Breast epithelium (tissue), 4 donors: ENCODE measurements around the gene FGR. TPM values are rescaled to one million over a fixed set of nuclear protein-coding genes. Genes with fewer than 3 reads are reported as not detected.
A peak's percentile ranks its signal among the peaks of the same experiment; 100 is the strongest.
"Not testable (repeated sequence)": the region's sequence is repeated elsewhere in the genome, so short reads cannot be mapped to it uniquely, and the experiment has no call there.

Experiments
- DNase-seq, 2 donors: peaks; one replicate each; pipeline ENCODE4 v3.0.0-alpha.2; 2019; ENCODE audit warnings: low spot score in 2 of 2
- H3K27ac ChIP-seq, 2 donors: fragments of 200-600 bp; sonication (generic) in 1 of 2; one replicate each; pipeline ENCODE4 v1.5.1; 2016 to 2019; ENCODE audit warnings: mild to moderate bottlenecking in 1 of 2
- H3K27me3 ChIP-seq, 2 donors: fragments of 200-600 bp; sonication (generic) in 1 of 2; one replicate each; pipeline versions ENCODE4 v1.5.1 to v1.6.0; 2017 to 2019; ENCODE audit warnings: control low read depth in 1 of 2, mild to moderate bottlenecking in 1 of 2
- H3K36me3 ChIP-seq: fragments of 200-600 bp; one replicate; pipeline ENCODE4 v1.5.1; 2019
- H3K4me1 ChIP-seq, 2 donors: fragments of 200-600 bp; sonication (generic); one replicate each; pipeline ENCODE4 v1.5.1; 2016 to 2019; ENCODE audit warnings: control low read depth in 1 of 2
- H3K4me3 ChIP-seq, 3 donors: fragments of 200-600 bp; sonication (generic); 1 replicate in 2 of 3; 2 replicates in 1 of 3; pipeline ENCODE4 v1.5.1; 2016 to 2019; ENCODE audit warnings: mild to moderate bottlenecking in 3 of 3, moderate library complexity in 2 of 3
- H3K9me3 ChIP-seq, 2 donors: fragments of 200-600 bp; sonication (generic) in 1 of 2; one replicate each; pipeline ENCODE4 v1.5.1; 2016 to 2019; ENCODE audit warnings: control low read depth in 1 of 2
- POLR2A ChIP-seq: fragments of 450-650 bp; IDR thresholded peaks from one replicate; pipeline ENCODE4 v1.6.1; 2016; ENCODE audit warnings: antibody characterized with exemption, mild to moderate bottlenecking, moderate library complexity
- POLR2AphosphoS5 ChIP-seq, 3 donors: sonication (generic); formaldehyde crosslinking; IDR thresholded peaks; one replicate each; pipeline ENCODE4 v1.6.1; 2017; ENCODE audit warnings: antibody characterized with exemption in 3 of 3
- intact Hi-C: fragments of 100-400 bp; cut with DNase I; formaldehyde crosslinking; loops from one replicate; pipeline ENCODE4 v1.15.1; 2023; ENCODE audit warnings: low total_unique reads
- total RNA-seq, 3 donors: library from RNA; depleted of rRNA; stranded (reverse); fragments of >200 nt; gene quantifications; one replicate each; pipeline ENCODE4 v1.1.0, GENCODE V29; 2016
- TF ChIP-seq, protein P1 (sequence below), 3 donors: fragments of 450-650 bp; IDR thresholded peaks; one replicate each; pipeline ENCODE4 v1.5.1; 2016 to 2017; ENCODE audit warnings: antibody characterized with exemption in 3 of 3, mild to moderate bottlenecking in 3 of 3, moderate library complexity in 3 of 3

FGR gene
- total RNA-seq, result 10 to 100 TPM; 22.1 to 46.9 (median 24.3) TPM

DNA sequence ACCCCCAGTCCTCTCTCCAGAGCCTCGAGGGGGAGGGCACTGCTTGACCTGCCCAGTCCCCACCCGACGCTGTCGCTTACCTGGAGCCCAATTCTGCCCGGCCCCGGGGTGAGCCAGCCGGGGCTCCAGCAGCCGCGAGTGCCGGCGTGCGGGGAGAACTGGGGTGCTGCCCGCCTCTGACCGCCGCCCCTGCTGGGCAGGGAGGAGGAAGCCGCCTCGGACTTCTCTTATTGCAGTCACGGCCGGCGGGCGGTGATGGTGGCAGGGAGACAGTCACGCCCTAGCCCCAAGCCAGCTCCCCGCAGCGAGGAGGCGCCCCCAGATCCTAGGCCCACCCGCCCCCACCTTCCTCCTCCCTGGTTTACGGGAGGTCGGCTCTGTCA, at the start of gene FGR:
TSS of gene FGR (minus strand) at position 201 of the 383 bp plus-strand sequence. CDS start 11,269 bp downstream, outside the sequence.
- intact Hi-C loops, result no loop called here
- Histone ChIP-seq H3K27ac (peak within 1 kb of the TSS; percentile 61 to 82), H3K4me3 (peak within 1 kb of the TSS; percentile 54 to 70 (median 61)), H3K4me1 (no peaks in the 10 kb centered on the region), H3K9me3 (no peaks in the 10 kb centered on the region), H3K27me3 (no peaks in the 10 kb centered on the region), H3K36me3 (no peaks in the 10 kb centered on the region)
- no peak for DNase-seq
- TF ChIP-seq, protein P1, sequence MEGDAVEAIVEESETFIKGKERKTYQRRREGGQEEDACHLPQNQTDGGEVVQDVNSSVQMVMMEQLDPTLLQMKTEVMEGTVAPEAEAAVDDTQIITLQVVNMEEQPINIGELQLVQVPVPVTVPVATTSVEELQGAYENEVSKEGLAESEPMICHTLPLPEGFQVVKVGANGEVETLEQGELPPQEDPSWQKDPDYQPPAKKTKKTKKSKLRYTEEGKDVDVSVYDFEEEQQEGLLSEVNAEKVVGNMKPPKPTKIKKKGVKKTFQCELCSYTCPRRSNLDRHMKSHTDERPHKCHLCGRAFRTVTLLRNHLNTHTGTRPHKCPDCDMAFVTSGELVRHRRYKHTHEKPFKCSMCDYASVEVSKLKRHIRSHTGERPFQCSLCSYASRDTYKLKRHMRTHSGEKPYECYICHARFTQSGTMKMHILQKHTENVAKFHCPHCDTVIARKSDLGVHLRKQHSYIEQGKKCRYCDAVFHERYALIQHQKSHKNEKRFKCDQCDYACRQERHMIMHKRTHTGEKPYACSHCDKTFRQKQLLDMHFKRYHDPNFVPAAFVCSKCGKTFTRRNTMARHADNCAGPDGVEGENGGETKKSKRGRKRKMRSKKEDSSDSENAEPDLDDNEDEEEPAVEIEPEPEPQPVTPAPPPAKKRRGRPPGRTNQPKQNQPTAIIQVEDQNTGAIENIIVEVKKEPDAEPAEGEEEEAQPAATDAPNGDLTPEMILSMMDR (IDR thresholded peaks at IDR 0.05), result no peak
- TF ChIP-seq POLR2AphosphoS5 (IDR thresholded peaks at IDR 0.05) (no peak), POLR2A (no peak)

DNA sequence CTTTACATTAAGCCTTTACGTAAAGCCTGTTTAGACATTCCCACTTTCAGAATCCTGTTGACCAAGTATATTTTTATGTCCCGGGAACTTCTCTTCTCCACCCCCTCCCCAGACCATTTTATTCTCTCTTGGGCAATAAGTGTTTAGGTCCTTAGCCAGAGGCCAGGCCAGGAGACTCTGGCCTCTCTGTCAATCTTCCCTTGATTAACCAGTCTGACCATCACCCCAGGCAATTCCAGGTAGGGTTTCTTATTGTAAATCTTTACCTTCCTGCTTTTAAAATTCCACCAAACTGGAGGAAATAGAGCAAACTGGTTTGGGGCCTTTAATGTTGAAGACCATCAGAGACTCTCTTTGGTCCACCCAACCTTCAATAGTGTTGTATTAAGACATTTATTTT, 49.2 kb upstream of the FGR start:
- no peak for DNase-seq
- intact Hi-C loops, result no loop called here

DNA sequence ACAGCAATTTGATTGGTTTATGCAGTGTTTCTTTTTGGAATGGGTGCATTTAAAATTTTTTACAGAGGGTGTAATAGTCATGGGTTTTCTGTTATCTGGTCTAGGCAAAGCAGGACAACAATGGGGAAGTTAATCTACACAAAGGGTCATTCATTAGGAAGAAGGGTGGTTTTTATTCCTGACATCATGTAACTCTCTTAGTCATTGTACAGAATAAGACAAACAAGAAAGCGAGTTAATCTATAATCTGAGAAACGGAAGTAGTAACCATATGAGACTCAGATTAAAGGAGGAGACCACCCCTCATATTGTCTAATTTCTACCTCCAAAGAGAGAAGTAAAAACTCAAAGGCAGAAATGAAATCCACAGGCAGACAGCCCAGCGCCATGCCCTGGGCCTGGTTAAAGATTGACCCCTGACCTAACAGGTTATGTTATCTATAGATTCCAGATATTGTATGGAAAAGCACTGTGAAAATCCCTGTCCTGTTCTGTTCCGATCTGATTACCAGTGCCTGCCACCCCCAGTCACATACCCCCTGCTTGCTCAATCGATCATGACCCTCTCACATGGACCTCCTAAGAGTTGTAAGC, 47.5 kb upstream of the FGR start:
- no peak for DNase-seq
- TF ChIP-seq POLR2AphosphoS5 (IDR thresholded peaks at IDR 0.05) (no peak), POLR2A (no peak)
- TF ChIP-seq, protein P1 (IDR thresholded peaks at IDR 0.05), result no peak
- Histone ChIP-seq H3K4me3 (no peak overlapping the region), H3K9me3 (peaks cover 15 to 27% of the 10 kb centered on the region in 2 donors), H3K27ac (no peak overlapping the region), H3K4me1 (no peaks in the 10 kb centered on the region), H3K36me3 (no peaks in the 10 kb centered on the region), H3K27me3 (no peaks in the 10 kb centered on the region)
- intact Hi-C loops, result no loop called here

More for the DNA sequence above, 49.2 kb upstream of the FGR start:
- H3K9me3 ChIP-seq, result peaks cover 15 to 27% of the 10 kb centered on the region in 2 donors
- no peaks in the 10 kb centered on the region for H3K4me1 ChIP-seq
- no peak overlapping the region for H3K27ac ChIP-seq
- no peaks in the 10 kb centered on the region for H3K27me3 ChIP-seq
- no peak for TF ChIP-seq POLR2A
- TF ChIP-seq, protein P1 (IDR thresholded peaks at IDR 0.05), result no peak
- TF ChIP-seq POLR2AphosphoS5 (IDR thresholded peaks at IDR 0.05), result no peak
- no peak overlapping the region for H3K4me3 ChIP-seq
- H3K36me3 ChIP-seq, result no peaks in the 10 kb centered on the region

DNA sequence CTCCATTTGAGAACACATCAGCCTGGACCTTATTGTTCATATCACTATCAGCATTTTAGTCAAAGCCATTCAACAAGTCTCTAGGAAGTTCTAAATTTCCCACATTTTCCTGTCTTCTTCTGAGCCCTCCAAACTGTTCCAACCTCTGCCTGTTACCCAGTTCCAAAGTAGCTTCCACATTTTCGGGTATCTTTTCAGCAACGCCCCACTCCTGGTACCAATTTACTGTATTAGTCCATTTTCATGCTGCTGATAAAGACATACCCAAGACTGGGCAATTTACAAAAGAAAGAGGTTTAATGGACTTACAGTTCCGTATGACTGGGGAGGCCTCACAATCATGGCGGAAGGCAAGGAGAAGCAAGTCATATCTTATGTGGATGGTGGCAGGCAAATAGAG, 46.6 kb upstream of the FGR start:
- intact Hi-C loops, H3K4me1 ChIP-seq, H3K4me3 ChIP-seq, H3K27me3 ChIP-seq, H3K36me3 ChIP-seq, H3K27ac ChIP-seq, DNase-seq: not testable (repeated sequence)
- H3K9me3 ChIP-seq, result peaks cover 15 to 27% of the 10 kb centered on the region in 2 donors

DNA sequence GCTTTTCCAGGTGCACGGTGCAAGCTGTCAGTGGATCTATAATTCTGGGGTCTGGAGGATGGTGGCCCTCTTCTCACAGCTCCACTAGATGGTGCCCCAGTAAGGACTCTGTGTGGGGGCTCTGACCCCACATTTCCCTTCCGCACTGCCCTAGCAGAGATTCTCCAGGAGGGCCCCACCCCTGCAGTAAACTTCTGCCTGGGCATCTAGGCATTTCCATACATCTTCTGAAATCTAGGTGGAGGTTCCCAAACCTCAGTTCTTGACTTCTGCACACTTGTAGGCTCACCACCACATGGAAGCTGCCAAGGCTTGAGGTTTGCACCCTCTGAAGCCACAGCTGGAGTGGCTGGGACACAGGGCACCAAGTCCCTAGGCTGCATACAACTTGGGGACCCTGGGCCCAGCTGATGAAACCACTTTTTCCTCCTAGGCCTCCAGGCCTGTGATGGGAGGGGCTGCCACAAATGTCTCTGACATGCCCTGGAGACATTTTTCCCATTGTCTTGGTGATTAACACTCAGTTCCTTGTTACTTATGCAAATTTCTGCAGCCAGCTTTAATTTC, 45.3 kb upstream of the FGR start:
- H3K27ac ChIP-seq, H3K4me1 ChIP-seq, H3K4me3 ChIP-seq, intact Hi-C loops, H3K36me3 ChIP-seq, H3K27me3 ChIP-seq, DNase-seq: not testable (repeated sequence)
- H3K9me3 ChIP-seq, result peaks cover 15 to 27% of the 10 kb centered on the region in 2 donors

DNA sequence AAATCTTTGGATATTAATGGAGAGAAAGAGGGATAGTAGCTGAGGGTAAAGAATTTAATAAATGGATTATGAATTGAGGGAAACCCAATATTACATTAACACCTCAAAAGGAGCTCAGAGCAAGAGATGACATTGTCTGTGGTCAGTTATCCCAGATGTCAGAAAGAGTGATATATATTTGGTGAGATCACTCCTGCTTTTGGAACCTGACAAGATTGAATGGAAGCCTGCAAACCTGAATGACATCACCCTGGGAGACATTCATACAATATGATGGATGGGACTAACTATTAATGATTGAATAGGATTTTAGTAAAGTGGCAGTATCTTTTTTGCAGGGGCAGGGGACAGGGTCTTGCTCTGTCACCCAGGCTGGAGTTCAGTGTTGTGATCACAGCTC, 43.8 kb upstream of the FGR start:
- H3K27me3 ChIP-seq, result no peaks in the 10 kb centered on the region
- peaks cover 15 to 27% of the 10 kb centered on the region in 2 donors for H3K9me3 ChIP-seq
- TF ChIP-seq POLR2AphosphoS5 (IDR thresholded peaks at IDR 0.05) (no peak), POLR2A (no peak)
- TF ChIP-seq, protein P1 (IDR thresholded peaks at IDR 0.05), result no peak
- no peaks in the 10 kb centered on the region for H3K4me1 ChIP-seq
- DNase-seq, result no peak
- no peak overlapping the region for H3K4me3 ChIP-seq
- no peaks in the 10 kb centered on the region for H3K36me3 ChIP-seq
- H3K27ac ChIP-seq, result no peak overlapping the region
- intact Hi-C loops, result no loop called here
